ENCODE results near the gene COX7A2L.

Gene COX7A2L

GRCh38 chr2:42309366-42309765 is 51.7 kb downstream of the COX7A2L start:
- H3K4me3 ChIP-seq (ENCODE audit: control insufficient read depth, low read depth, low read length), result no peak overlapping the region
- TF ChIP-seq CTCF (conservative IDR thresholded peaks at IDR 0.05; ENCODE audit: control insufficient read depth, insufficient read depth, low read depth, low read length), result no peak
- DNase-seq (ENCODE audit: low read depth), result no peak

GRCh38 chr2:42307180-42307579 is 53.8 kb downstream of the COX7A2L start:
- TF ChIP-seq CTCF (conservative IDR thresholded peaks at IDR 0.05; ENCODE audit: control insufficient read depth, insufficient read depth, low read depth, low read length), result no peak
- DNase-seq (ENCODE audit: low read depth), result no peak

GRCh38 chr2:42304059-42304713 is 56.8 kb downstream of the COX7A2L start:
- no peak for TF ChIP-seq CTCF (conservative IDR thresholded peaks at IDR 0.05; ENCODE audit: control insufficient read depth, insufficient read depth, low read depth, low read length)
- H3K4me3 ChIP-seq (ENCODE audit: control insufficient read depth, low read depth, low read length), result no peak overlapping the region
- DNase-seq (ENCODE audit: low read depth), result no peak

More at GRCh38 chr2:42307180-42307579, 53.8 kb downstream of the COX7A2L start:
- no peak overlapping the region for H3K4me3 ChIP-seq (ENCODE audit: control insufficient read depth, low read depth, low read length)

GRCh38 chr2:42303252-42303651 is 57.8 kb downstream of the COX7A2L start:
- no peak overlapping the region for H3K4me3 ChIP-seq (ENCODE audit: control insufficient read depth, low read depth, low read length)
- no peak for TF ChIP-seq CTCF (conservative IDR thresholded peaks at IDR 0.05; ENCODE audit: control insufficient read depth, insufficient read depth, low read depth, low read length)
- DNase-seq (ENCODE audit: low read depth), result no peak

- TF ChIP-seq CTCF (conservative IDR thresholded peaks at IDR 0.05; ENCODE audit: control insufficient read depth, insufficient read depth, low read depth, low read length), result no peak
- no peak for DNase-seq (ENCODE audit: low read depth)
- H3K4me3 ChIP-seq (ENCODE audit: control insufficient read depth, low read depth, low read length), result no peak overlapping the region
Measured at GRCh38 chr2:42300527-42300926, 60.5 kb downstream of the COX7A2L start.

Measured in fibroblast of mammary gland (primary cell).